AG04449 (cell line): Measurements from ENCODE around the gene PDSS2.

ENCODE experiments used
- CTCF ChIA-PET: fragments of 350-600 bp; formaldehyde crosslinking; extraction: SDS; loops from one replicate; lab custom pipeline; 2021; ENCODE audit warnings: antibody characterized with exemption; lab: Yijun Ruan, JAX
- POLR2A ChIA-PET: fragments of 400-600, 350-600 bp; formaldehyde crosslinking; extraction: SDS; loops from one replicate; lab custom pipeline; 2020; ENCODE audit warnings: antibody characterized with exemption, inconsistent platforms; lab: Yijun Ruan, JAX
- DNase-seq: peaks from one replicate; pipeline ENCODE4 v3.0.0-alpha.2; 2010; ENCODE audit warnings: low read depth, low spot score
- H3K4me3 ChIP-seq: 2 replicates; pipeline ENCODE4 v1.5.1; 2011; ENCODE audit warnings: low read depth, mild to moderate bottlenecking, control low read depth, low read length
- TF ChIP-seq, protein P1 (sequence below): IDR thresholded peaks from one replicate; pipeline ENCODE4 v1.5.1; 2011; ENCODE audit warnings: mild to moderate bottlenecking, moderate library complexity, low read length, control low read depth, inconsistent platforms; ENCODE audit not compliant: insufficient read depth; ENCODE audit errors: missing control alignments

The PDSS2 gene

DNA sequence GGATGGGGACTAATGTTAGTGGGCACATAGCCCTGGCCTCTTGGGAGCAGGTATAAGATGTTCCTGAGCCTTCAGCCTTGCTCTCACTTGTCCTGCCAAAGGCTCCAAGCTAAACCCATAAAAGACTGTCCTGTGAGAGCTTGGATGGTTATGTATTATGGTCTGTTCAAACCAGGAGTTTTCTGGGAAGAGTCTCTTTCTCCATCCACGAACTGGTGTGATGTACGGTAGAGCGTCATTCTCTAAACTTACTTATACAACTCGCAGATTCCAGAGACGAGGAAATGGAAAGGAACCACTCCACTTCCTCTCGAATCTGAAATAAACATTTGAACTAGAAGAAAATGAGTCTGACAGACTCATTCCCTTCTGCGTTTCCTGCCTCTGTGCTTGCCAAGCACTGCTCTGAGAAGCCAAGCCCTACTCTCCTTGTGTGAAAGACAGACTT lies 35.9 kb upstream of the PDSS2 start:
- no peak for DNase-seq
- no peak overlapping the region for H3K4me3 ChIP-seq
- ChIA-PET POLR2A (no interaction called here), CTCF (no interaction called here)
- TF ChIP-seq, protein P1, sequence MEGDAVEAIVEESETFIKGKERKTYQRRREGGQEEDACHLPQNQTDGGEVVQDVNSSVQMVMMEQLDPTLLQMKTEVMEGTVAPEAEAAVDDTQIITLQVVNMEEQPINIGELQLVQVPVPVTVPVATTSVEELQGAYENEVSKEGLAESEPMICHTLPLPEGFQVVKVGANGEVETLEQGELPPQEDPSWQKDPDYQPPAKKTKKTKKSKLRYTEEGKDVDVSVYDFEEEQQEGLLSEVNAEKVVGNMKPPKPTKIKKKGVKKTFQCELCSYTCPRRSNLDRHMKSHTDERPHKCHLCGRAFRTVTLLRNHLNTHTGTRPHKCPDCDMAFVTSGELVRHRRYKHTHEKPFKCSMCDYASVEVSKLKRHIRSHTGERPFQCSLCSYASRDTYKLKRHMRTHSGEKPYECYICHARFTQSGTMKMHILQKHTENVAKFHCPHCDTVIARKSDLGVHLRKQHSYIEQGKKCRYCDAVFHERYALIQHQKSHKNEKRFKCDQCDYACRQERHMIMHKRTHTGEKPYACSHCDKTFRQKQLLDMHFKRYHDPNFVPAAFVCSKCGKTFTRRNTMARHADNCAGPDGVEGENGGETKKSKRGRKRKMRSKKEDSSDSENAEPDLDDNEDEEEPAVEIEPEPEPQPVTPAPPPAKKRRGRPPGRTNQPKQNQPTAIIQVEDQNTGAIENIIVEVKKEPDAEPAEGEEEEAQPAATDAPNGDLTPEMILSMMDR: no peak

DNA sequence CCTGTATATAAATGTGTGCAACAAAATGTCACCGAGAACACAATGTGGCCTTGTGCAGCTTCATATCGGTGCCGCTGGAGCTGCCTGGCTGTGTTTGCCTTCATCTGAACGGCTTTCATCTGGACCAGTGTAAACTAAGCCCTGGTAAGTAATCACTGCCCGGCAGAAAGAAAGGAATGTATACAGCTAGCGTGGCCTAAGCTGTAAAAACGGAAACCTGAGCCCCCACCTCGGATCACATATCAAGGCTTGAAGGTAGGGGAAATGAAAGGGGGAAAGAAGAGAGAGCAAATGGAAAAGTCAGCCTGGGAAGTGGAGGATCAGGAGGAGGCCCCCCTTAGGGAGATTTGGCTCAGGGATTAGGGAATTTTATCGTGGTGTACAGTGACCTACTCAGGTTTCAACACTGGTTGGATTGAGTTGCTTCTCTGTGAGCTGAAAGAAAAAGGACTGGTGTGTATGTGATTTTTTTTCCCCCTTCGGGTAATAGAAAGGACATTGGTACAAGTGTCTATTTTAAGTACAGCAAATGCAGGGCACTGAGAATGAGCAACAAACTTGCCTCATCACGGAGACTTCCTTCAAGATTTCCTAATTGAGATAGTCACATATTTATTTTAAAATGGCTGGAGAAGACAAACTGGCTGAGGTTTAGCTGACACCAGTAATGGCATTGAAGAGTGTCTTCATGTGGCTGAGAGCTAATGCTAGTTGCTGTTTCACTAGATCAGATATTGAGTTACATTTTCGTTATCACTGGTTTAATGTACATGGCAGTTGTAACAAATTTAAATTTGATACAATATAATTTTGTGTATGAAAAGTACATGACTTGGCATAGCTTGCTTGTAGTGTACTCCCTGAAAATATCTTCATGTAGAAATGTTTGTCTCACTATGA lies 34.0 kb upstream of the PDSS2 start:
- TF ChIP-seq, protein P1: no peak
- H3K4me3 ChIP-seq: no peak overlapping the region
- DNase-seq: no peak
- ChIA-PET POLR2A (no interaction called here), CTCF (interaction anchor here (1.2 to 1.9 kb wide), 3 partner anchors 9 to 175 kb away, joined by 4 to 7 read pairs (median 4); no protein-coding TSS in a partner anchor)

DNA sequence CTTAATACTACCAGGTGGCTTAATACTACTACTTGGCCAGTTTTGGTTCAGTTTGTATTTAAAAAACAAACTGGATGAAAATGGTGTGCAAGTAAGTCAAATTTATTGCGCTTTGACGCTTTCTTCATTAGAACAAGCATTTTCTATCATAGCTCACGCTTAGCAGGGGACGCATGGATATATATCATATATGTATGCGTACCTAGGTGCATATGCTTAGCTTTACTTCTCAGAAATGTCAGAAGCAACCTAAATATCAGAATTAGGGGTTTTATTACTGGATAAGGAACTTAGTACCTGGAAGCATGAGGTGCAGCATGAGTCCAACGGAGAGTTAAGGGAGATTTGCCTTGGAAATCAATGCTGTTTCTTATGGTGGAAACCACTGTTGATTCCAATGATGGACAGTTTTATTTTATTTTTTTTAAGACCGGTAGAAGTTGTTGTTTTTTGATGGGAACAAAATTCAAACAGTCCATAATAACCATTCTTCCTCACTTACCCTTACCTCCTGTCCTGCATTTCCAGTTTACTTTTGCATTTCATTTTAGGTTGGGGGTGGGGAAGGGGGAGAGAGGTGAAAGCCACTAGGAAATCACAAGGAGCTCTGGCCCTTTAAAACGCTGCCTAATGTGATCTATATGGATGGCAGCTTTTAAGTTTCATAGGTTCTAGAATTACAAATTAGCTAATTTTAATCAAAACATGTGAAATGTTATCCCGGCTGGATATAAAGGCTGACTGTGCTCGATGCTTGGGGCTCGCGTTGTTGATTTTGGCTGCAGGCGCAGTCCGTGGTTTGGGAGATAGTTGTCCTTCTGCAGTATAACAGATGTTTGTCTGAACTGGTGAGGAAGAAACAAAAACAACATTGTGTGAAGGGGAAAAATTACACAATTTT lies 32.6 kb upstream of the PDSS2 start:
- DNase-seq: peak; percentile 3
- ChIA-PET POLR2A (no interaction called here), CTCF (interaction anchor here (1.2 to 1.9 kb wide), 5 partner anchors 11 to 174 kb away, joined by 3 to 7 read pairs (median 4); no protein-coding TSS in a partner anchor)
- TF ChIP-seq, protein P1: no peak
- no peak overlapping the region; the same call in 1 of the 2 replicates for H3K4me3 ChIP-seq

DNA sequence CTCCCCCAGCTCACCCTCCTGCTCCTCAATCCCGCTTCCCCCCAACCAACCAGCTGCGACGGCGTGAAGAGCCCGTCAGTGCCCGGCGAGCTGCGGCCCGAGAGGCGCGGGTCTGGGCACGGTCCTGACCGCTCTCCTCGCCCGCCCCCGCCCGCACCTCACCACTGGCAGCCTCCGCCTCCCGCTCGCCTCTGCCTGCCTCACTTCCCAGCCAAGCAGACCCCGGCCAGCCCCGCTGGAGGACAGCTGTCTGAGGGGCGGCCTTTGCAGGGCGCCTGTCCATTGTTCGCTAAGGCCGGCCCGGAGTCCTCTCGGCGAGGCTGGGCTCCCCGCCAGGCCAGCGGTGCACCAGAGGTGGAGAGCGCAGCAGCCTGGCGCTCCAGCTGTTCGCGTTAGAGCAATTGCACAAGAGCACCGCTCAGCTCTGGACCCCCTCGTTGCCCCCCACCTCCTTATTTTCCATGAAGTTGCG lies 31.8 kb upstream of the PDSS2 start:
- ChIA-PET POLR2A (no interaction called here), CTCF (interaction anchor here (1.2 to 2.2 kb wide), 3 partner anchors 14 to 173 kb away, joined by 3 to 8 read pairs (median 3); no protein-coding TSS in a partner anchor)
- peak overlapping the region; percentile 63 for H3K4me3 ChIP-seq
- TF ChIP-seq, protein P1: no peak
- DNase-seq: no peak

DNA sequence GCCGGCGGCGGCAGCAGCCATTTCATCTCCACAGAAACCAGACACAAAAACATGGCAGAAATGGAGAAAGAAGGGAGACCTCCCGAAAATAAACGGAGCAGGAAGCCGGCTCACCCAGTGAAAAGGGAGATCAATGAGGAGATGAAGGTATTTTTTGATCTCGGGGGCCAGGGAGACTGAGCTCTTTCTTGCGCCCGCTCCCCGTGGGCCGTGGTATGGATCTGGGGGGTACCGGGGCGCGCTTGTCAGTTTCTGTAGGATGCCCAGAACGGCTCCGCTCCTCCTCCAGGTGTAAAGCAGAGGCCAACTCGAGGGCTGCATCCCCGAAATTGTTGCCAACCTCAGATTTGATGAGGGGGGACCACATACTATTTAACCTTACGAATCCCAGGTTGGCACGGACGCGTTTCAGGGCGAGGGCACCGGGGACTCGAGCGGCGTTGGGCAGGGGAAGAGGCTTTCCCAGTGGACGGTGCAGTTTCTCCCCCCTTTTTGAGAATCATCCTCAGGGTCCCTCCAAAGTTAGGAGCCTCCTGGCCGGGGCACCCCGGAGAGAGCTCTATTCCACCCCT lies 31.3 kb upstream of the PDSS2 start:
- ChIA-PET POLR2A (interaction anchor here (1.0 kb wide), 1 partner anchor 31 kb away, joined by 3 read pairs; the partner anchor contains the start of gene PDSS2), CTCF (interaction anchor here (1.2 to 2.2 kb wide), 3 partner anchors 14 to 172 kb away, joined by 3 to 8 read pairs (median 3); no protein-coding TSS in a partner anchor)
- TF ChIP-seq, protein P1: no peak
- H3K4me3 ChIP-seq: peak overlapping the region; percentile 63
- no peak for DNase-seq
